Smooth muscle cell (in vitro differentiated cells): Measurements from ENCODE around the gene PLXND1. TPM values are rescaled to one million over a fixed set of nuclear protein-coding genes. Genes with fewer than 3 reads are reported as not detected.

Experiments used
- DNase-seq: peaks from one replicate; lab custom pipeline; 2025; ENCODE audit not compliant: unreplicated experiment; lab: John Stamatoyannopoulos, UW
- H2AFZ ChIP-seq: fragments of 200-600 bp; sonication (generic); 2 replicates; pipeline ENCODE4 v1.6.0; 2016; ENCODE audit warnings: antibody characterized with exemption, low read depth, mild to moderate bottlenecking
- H3F3A ChIP-seq: fragments of 200-600 bp; sonication (generic); 2 replicates; pipeline ENCODE4 v1.6.0; 2017; ENCODE audit warnings: antibody characterized with exemption, low read depth
- H3K27ac ChIP-seq: fragments of 200-600 bp; sonication (generic); 2 replicates; pipeline ENCODE4 v1.5.1; 2016; ENCODE audit warnings: low read depth, mild to moderate bottlenecking
- H3K27me3 ChIP-seq: fragments of 200-600 bp; sonication (generic); 2 replicates; pipeline ENCODE4 v1.6.1; 2016; ENCODE audit warnings: low read depth, mild to moderate bottlenecking
- H3K36me3 ChIP-seq: fragments of 200-600 bp; sonication (generic); 2 replicates; pipeline ENCODE4 v1.5.1; 2016; ENCODE audit warnings: low read depth
- H3K4me1 ChIP-seq: fragments of 200-600 bp; sonication (generic); 2 replicates; pipeline ENCODE4 v1.5.1; 2016; ENCODE audit warnings: low read depth
- H3K4me2 ChIP-seq: fragments of 200-600 bp; sonication (generic); 2 replicates; pipeline ENCODE4 v1.6.0; 2016; ENCODE audit warnings: mild to moderate bottlenecking
- H3K4me3 ChIP-seq: fragments of 200-600 bp; sonication (generic); 2 replicates; pipeline ENCODE4 v1.5.1; 2016; ENCODE audit warnings: mild to moderate bottlenecking
- H3K79me2 ChIP-seq: fragments of 200-600 bp; sonication (generic); 2 replicates; pipeline ENCODE4 v1.6.0; 2016; ENCODE audit warnings: low read depth, mild to moderate bottlenecking
- H3K9ac ChIP-seq: fragments of 200-600 bp; sonication (generic); 2 replicates; pipeline ENCODE4 v1.6.0; 2016; ENCODE audit warnings: low read depth
- H3K9me3 ChIP-seq: fragments of 200-600 bp; sonication (generic); replicated peaks from 2 replicates; pipeline ENCODE4 v1.5.1; 2016; ENCODE audit warnings: low read depth
- H4K20me1 ChIP-seq: fragments of 200-600 bp; sonication (generic); 2 replicates; pipeline ENCODE4 v1.6.0; 2016; ENCODE audit warnings: low read depth
- CTCF ChIP-seq: fragments of 200-600 bp; sonication (generic); IDR thresholded peaks from 2 replicates; pipeline ENCODE4 v1.5.1; 2017; ENCODE audit warnings: borderline replicate concordance, mild to moderate bottlenecking, antibody characterized with exemption; ENCODE audit not compliant: insufficient read depth, poor library complexity, severe bottlenecking
- whole genome bisulfite sequencing: methylation state at CpG from one replicate; pipeline ENCODE4 v1.1.7; 2016; ENCODE audit warnings: low lambda C conversion rate; 5-methylcytosine and 5-hydroxymethylcytosine counted together
- polyA plus RNA-seq: library from polyadenylated mRNA; unstranded; fragments of >200 nt; fragmentation: Nextera tagmentation; extraction: Ambion mirVana; gene quantifications from 2 replicates; pipeline ENCODE4 v1.2.1, GENCODE V29; 2016
- total RNA-seq: library from RNA; depleted of rRNA; stranded (reverse); fragments of >200 nt; gene quantifications from 2 replicates; pipeline ENCODE4 v1.2.3, GENCODE V29; 2014

The PLXND1 gene
- total and polyA plus RNA-seq, 2 experiments from 2014 or later = 75.8 to 94.3 TPM

- H2AFZ ChIP-seq = no peak overlapping the region
Measured at GRCh38 chr3:129552287-129553050, 54.0 kb downstream of the PLXND1 start.

GRCh38 chr3:129549805-129550204 lies 56.7 kb downstream of the PLXND1 start:
- H3K4me1 ChIP-seq = no peaks in the 10 kb centered on the region
- H3K79me2 ChIP-seq = no peaks in the 10 kb centered on the region
- H3K27ac ChIP-seq = no peak overlapping the region
- H3F3A ChIP-seq = peaks cover 8% of the 10 kb centered on the region
- no peak for TF ChIP-seq CTCF
- H3K9ac ChIP-seq = no peak overlapping the region
- no peak for DNase-seq
- no peak overlapping the region for H2AFZ ChIP-seq
- no peak overlapping the region for H3K4me3 ChIP-seq
- H3K27me3 ChIP-seq = no peaks in the 10 kb centered on the region
- no peaks in the 10 kb centered on the region for H3K9me3 ChIP-seq
- H3K36me3 ChIP-seq = no peaks in the 10 kb centered on the region
- H4K20me1 ChIP-seq = no peaks in the 10 kb centered on the region
- no peak overlapping the region for H3K4me2 ChIP-seq
- 98% methylated on average over 3 of the region's 3 CpGs for WGBS

More at GRCh38 chr3:129552287-129553050, 54.0 kb downstream of the PLXND1 start:
- H3F3A ChIP-seq = peaks cover 15% of the 10 kb centered on the region
- H3K9me3 ChIP-seq = no peaks in the 10 kb centered on the region
- peaks cover 2% of the 10 kb centered on the region for H3K4me1 ChIP-seq
- DNase-seq = peak; percentile 3
- H3K4me3 ChIP-seq = no peak overlapping the region
- H4K20me1 ChIP-seq = no peaks in the 10 kb centered on the region
- H3K36me3 ChIP-seq = no peaks in the 10 kb centered on the region
- H3K4me2 ChIP-seq = peak overlapping the region; percentile 8
- no peak overlapping the region for H3K27ac ChIP-seq
- H3K79me2 ChIP-seq = no peaks in the 10 kb centered on the region
- TF ChIP-seq CTCF = no peak
- H3K9ac ChIP-seq = no peak overlapping the region
- WGBS = 47% methylated on average over 10 of the region's 10 CpGs
- no peaks in the 10 kb centered on the region for H3K27me3 ChIP-seq

GRCh38 chr3:129549006-129549800 lies 57.3 kb downstream of the PLXND1 start:
- no peaks in the 10 kb centered on the region for H4K20me1 ChIP-seq
- no peak overlapping the region for H3K4me3 ChIP-seq
- H3K4me2 ChIP-seq = no peak overlapping the region
- no peak overlapping the region for H3K27ac ChIP-seq
- H3F3A ChIP-seq = peaks cover 3% of the 10 kb centered on the region
- 88% methylated on average over 18 of the region's 18 CpGs for WGBS
- no peak overlapping the region for H2AFZ ChIP-seq
- no peak for DNase-seq
- H3K9me3 ChIP-seq = no peaks in the 10 kb centered on the region
- no peaks in the 10 kb centered on the region for H3K36me3 ChIP-seq
- H3K79me2 ChIP-seq = no peaks in the 10 kb centered on the region
- TF ChIP-seq CTCF = no peak
- H3K4me1 ChIP-seq = no peaks in the 10 kb centered on the region
- no peaks in the 10 kb centered on the region for H3K27me3 ChIP-seq
- H3K9ac ChIP-seq = no peak overlapping the region
